Caco-2 (cell line): ENCODE results near the gene UBE2R2. TPM values are rescaled to one million over a fixed set of nuclear protein-coding genes. Genes with fewer than 3 reads are reported as not detected.

ENCODE experiments used
- BruUV-seq: library from RNA; stranded (reverse); fragments of 400-500 nt; replicated peaks from 2 replicates; lab custom pipeline; 2021; lab: Mats Ljungman, UMichigan
- CTCF ChIA-PET: fragments of 300-600 bp; sonication (Branson Sonifier 250); formaldehyde crosslinking; loops from one replicate; lab custom pipeline; 2022; ENCODE audit warnings: antibody characterized with exemption; lab: Charles Lee
- POLR2A ChIA-PET: fragments of 300-600 bp; sonication (Branson Sonifier 250); formaldehyde crosslinking; loops from one replicate; lab custom pipeline; 2022; ENCODE audit warnings: antibody characterized with exemption; lab: Charles Lee
- DNase-seq, 2 experiments: peaks; one replicate each; pipeline versions ENCODE4 v3.0.0 to v3.0.0-alpha.2; 2020 to 2022
- H3K27me3 ChIP-seq: replicated peaks from 2 replicates; pipeline ENCODE4 v1.6.0; 2011; ENCODE audit warnings: low read length; ENCODE audit not compliant: control insufficient read depth, insufficient read depth
- H3K36me3 ChIP-seq: 2 replicates; pipeline ENCODE4 v1.5.1; 2011; ENCODE audit warnings: low read length; ENCODE audit not compliant: control insufficient read depth, insufficient read depth
- H3K4me1 ChIP-seq: fragments of 250-450 bp; sonication (Bioruptor Pico); 2 replicates; pipeline ENCODE4 v1.5.1; 2020; ENCODE audit warnings: mild to moderate bottlenecking
- H3K4me3 ChIP-seq: 2 replicates; pipeline ENCODE4 v1.5.1; 2011; ENCODE audit warnings: low read depth, mild to moderate bottlenecking, control low read depth, low read length
- H3K9me3 ChIP-seq: fragments of 250-450 bp; sonication (Bioruptor Pico); 2 replicates; pipeline ENCODE4 v1.5.1; 2020; ENCODE audit warnings: mild to moderate bottlenecking, moderate library complexity
- H3K27ac Mint-ChIP-seq: one replicate; pipeline ENCODE4 v1.8.0; 2022; ENCODE audit warnings: mixed read lengths; ENCODE audit not compliant: unreplicated experiment
- H3K27me3 Mint-ChIP-seq: one replicate; pipeline ENCODE4 v1.8.0; 2022; ENCODE audit warnings: mixed read lengths; ENCODE audit not compliant: insufficient read depth, unreplicated experiment
- H3K36me3 Mint-ChIP-seq: one replicate; pipeline ENCODE4 v1.8.0; 2022; ENCODE audit warnings: mild to moderate bottlenecking, mixed read lengths; ENCODE audit not compliant: insufficient read depth, unreplicated experiment
- H3K4me1 Mint-ChIP-seq: one replicate; pipeline ENCODE4 v1.8.0; 2022; ENCODE audit warnings: low read depth, mixed read lengths; ENCODE audit not compliant: unreplicated experiment
- H3K4me3 Mint-ChIP-seq: one replicate; pipeline ENCODE4 v1.8.0; 2022; ENCODE audit warnings: mild to moderate bottlenecking, moderate library complexity, mixed read lengths; ENCODE audit not compliant: unreplicated experiment
- H3K9me3 Mint-ChIP-seq: one replicate; pipeline ENCODE4 v1.8.0; 2022; ENCODE audit warnings: mixed read lengths; ENCODE audit not compliant: unreplicated experiment
- CTCF ChIP-seq, 2 experiments: fragments of 200-600 bp in 1 of 2; IDR thresholded peaks; 1 replicate in 1 of 2; 2 replicates in 1 of 2; pipeline versions ENCODE4 v1.5.1 to v1.8.0; 2011 to 2022; ENCODE audit warnings: antibody characterized with exemption in 1 of 2, control low read depth in 1 of 2, inconsistent platforms in 1 of 2, low read depth in 1 of 2, low read length in 1 of 2, mild to moderate bottlenecking in 1 of 2, moderate library complexity in 1 of 2; ENCODE audit not compliant: insufficient read depth in 1 of 2, severe bottlenecking in 1 of 2, unreplicated experiment in 1 of 2
- intact Hi-C: fragments of 100-400 bp; cut with micrococcal nuclease; formaldehyde crosslinking; loops from one replicate; pipeline ENCODE4 v1.10.0; 2022; ENCODE audit not compliant: unreplicated experiment
- total RNA-seq: library from RNA; stranded (reverse); gene quantifications from 2 replicates; pipeline ENCODE4 v1.2.3, GENCODE V29; 2022

The UBE2R2 gene
- total RNA-seq, 1 experiment from 2014 or later = 52.3 TPM

- no TSS peak for BruUV-seq
- Histone ChIP-seq H3K9me3 (no peaks in the 10 kb centered on the region), H3K4me1 (no peaks in the 10 kb centered on the region), H3K4me3 (no peak overlapping the region), H3K36me3 (no peaks in the 10 kb centered on the region), H3K27me3 (no peaks in the 10 kb centered on the region)
- POLR2A ChIA-PET = no interaction called here
- H3K27ac Mint-ChIP-seq = no peak overlapping the region
- DNase-seq = no peak
- TF ChIP-seq CTCF (IDR thresholded peaks at IDR 0.05; ENCODE audit: insufficient read depth in 1 of 2, low read depth in 1 of 2, low read length in 1 of 2, severe bottlenecking in 1 of 2, unreplicated experiment in 1 of 2) = no peak
- no peaks in the 10 kb centered on the region for H3K4me1 Mint-ChIP-seq
- no peaks in the 10 kb centered on the region for H3K27me3 Mint-ChIP-seq
- CTCF ChIA-PET = no interaction called here
- H3K36me3 Mint-ChIP-seq = peaks cover 60% of the 10 kb centered on the region
- H3K4me3 Mint-ChIP-seq = no peak overlapping the region
- intact Hi-C loops = no loop called here
- H3K9me3 Mint-ChIP-seq = no peaks in the 10 kb centered on the region
Measured at GRCh38 chr9:33905137-33905536, 88.2 kb downstream of the UBE2R2 start.

GRCh38 chr9:33906769-33907168, 89.8 kb downstream of the UBE2R2 start:
- CTCF ChIA-PET = interaction anchor here (0.6 kb wide), 1 partner anchor 152 kb away, joined by 3 read pairs; no protein-coding TSS in a partner anchor
- H3K27me3 ChIP-seq = no peaks in the 10 kb centered on the region
- no peak for TF ChIP-seq CTCF (IDR thresholded peaks at IDR 0.05; ENCODE audit: insufficient read depth in 1 of 2, low read depth in 1 of 2, low read length in 1 of 2, severe bottlenecking in 1 of 2, unreplicated experiment in 1 of 2)
- Mint-ChIP-seq H3K4me3 (no peak overlapping the region), H3K36me3 (peaks cover 59% of the 10 kb centered on the region), H3K9me3 (no peaks in the 10 kb centered on the region), H3K27me3 (no peaks in the 10 kb centered on the region), H3K27ac (no peak overlapping the region), H3K4me1 (no peaks in the 10 kb centered on the region)
- DNase-seq = no peak
- no TSS peak for BruUV-seq
- no peaks in the 10 kb centered on the region for H3K9me3 ChIP-seq
- no peak overlapping the region for H3K4me3 ChIP-seq
- intact Hi-C loops = no loop called here
- H3K36me3 ChIP-seq = no peaks in the 10 kb centered on the region
- no peaks in the 10 kb centered on the region for H3K4me1 ChIP-seq
- POLR2A ChIA-PET = no interaction called here

- Mint-ChIP-seq H3K27me3 (no peaks in the 10 kb centered on the region), H3K36me3 (peaks cover 59% of the 10 kb centered on the region), H3K27ac (no peak overlapping the region), H3K4me1 (no peaks in the 10 kb centered on the region), H3K9me3 (no peaks in the 10 kb centered on the region), H3K4me3 (no peak overlapping the region)
- CTCF ChIA-PET = interaction anchor here (0.6 kb wide), 1 partner anchor 152 kb away, joined by 3 read pairs; no protein-coding TSS in a partner anchor
- no peak for DNase-seq
- intact Hi-C loops = no loop called here
- no peak for TF ChIP-seq CTCF (IDR thresholded peaks at IDR 0.05; ENCODE audit: insufficient read depth in 1 of 2, low read depth in 1 of 2, low read length in 1 of 2, severe bottlenecking in 1 of 2, unreplicated experiment in 1 of 2)
- POLR2A ChIA-PET = no interaction called here
- Histone ChIP-seq H3K4me1 (no peaks in the 10 kb centered on the region), H3K9me3 (no peaks in the 10 kb centered on the region), H3K36me3 (no peaks in the 10 kb centered on the region), H3K4me3 (no peak overlapping the region), H3K27me3 (no peaks in the 10 kb centered on the region)
- BruUV-seq = no TSS peak
Measured at GRCh38 chr9:33907347-33907746, 90.4 kb downstream of the UBE2R2 start.
